ENCODE results near the gene ABHD6.

The ABHD6 gene

GRCh38 chr3:58216496-58217195 is 20.9 kb upstream of the ABHD6 start:
- no peak overlapping the region for H3K4me3 ChIP-seq (replicated peaks; ENCODE audit: insufficient read depth, low read length)
- TF ChIP-seq GABPA (IDR thresholded peaks at IDR 0.05; ENCODE audit: low read depth) = no peak
- TF ChIP-seq SPI1 (IDR thresholded peaks at IDR 0.05; ENCODE audit: borderline replicate concordance, low read depth) = no peak
- no peak for TF ChIP-seq CTCF (IDR thresholded peaks at IDR 0.05; ENCODE audit: insufficient read depth, low read length)
- no peak for TF ChIP-seq POLR2AphosphoS5 (IDR thresholded peaks at IDR 0.05; ENCODE audit: low read depth)
- TF ChIP-seq REST (IDR thresholded peaks at IDR 0.05; ENCODE audit: insufficient replicate concordance, low read depth) = no peak
- no peaks in the 10 kb centered on the region for H3K27me3 ChIP-seq (ENCODE audit: insufficient read depth, poor library complexity, severe bottlenecking)
- no peak for DNase-seq (ENCODE audit: low read depth in 1 of 2, low spot score in 1 of 2)
- no peak overlapping the region for H3K27ac ChIP-seq (replicated peaks)

- peak overlapping the region; percentile 1 for H3K4me3 ChIP-seq (replicated peaks; ENCODE audit: insufficient read depth, low read length)
- no peak overlapping the region for H3K27ac ChIP-seq (replicated peaks)
- TF ChIP-seq POLR2AphosphoS5 (IDR thresholded peaks at IDR 0.05; ENCODE audit: low read depth) (no peak), REST (IDR thresholded peaks at IDR 0.05; ENCODE audit: insufficient replicate concordance, low read depth) (no peak), SPI1 (IDR thresholded peaks at IDR 0.05; ENCODE audit: borderline replicate concordance, low read depth) (no peak), GABPA (IDR thresholded peaks at IDR 0.05; ENCODE audit: low read depth) (no peak), CTCF (IDR thresholded peaks at IDR 0.05; ENCODE audit: insufficient read depth, low read length) (peak; percentile 90)
- peak; percentile 50 to 67 for DNase-seq (ENCODE audit: low read depth in 1 of 2, low spot score in 1 of 2)
- H3K27me3 ChIP-seq (ENCODE audit: insufficient read depth, poor library complexity, severe bottlenecking) = no peaks in the 10 kb centered on the region
Observed at GRCh38 chr3:58217209-58217811, 20.3 kb upstream of the ABHD6 start.

GRCh38 chr3:58218904-58219303 is 18.7 kb upstream of the ABHD6 start:
- H3K27ac ChIP-seq (replicated peaks) = no peak overlapping the region
- no peak overlapping the region for H3K4me3 ChIP-seq (replicated peaks; ENCODE audit: insufficient read depth, low read length)
- H3K27me3 ChIP-seq (ENCODE audit: insufficient read depth, poor library complexity, severe bottlenecking) = no peaks in the 10 kb centered on the region
- DNase-seq (ENCODE audit: low read depth in 1 of 2, low spot score in 1 of 2) = no peak
- TF ChIP-seq GABPA (IDR thresholded peaks at IDR 0.05; ENCODE audit: low read depth) = no peak
- TF ChIP-seq POLR2AphosphoS5 (IDR thresholded peaks at IDR 0.05; ENCODE audit: low read depth) = no peak
- TF ChIP-seq CTCF (IDR thresholded peaks at IDR 0.05; ENCODE audit: insufficient read depth, low read length) = no peak
- no peak for TF ChIP-seq REST (IDR thresholded peaks at IDR 0.05; ENCODE audit: insufficient replicate concordance, low read depth)
- no peak for TF ChIP-seq SPI1 (IDR thresholded peaks at IDR 0.05; ENCODE audit: borderline replicate concordance, low read depth)
